Measurements from ENCODE around the gene ATP5ME.

Gene ATP5ME

GRCh38 chr4:627347-628125 is 46.5 kb downstream of the ATP5ME start:
- ChIA-PET POLR2A (no interaction called here), CTCF (no interaction called here)
- no peak for TF ChIP-seq CTCF (IDR thresholded peaks at IDR 0.05; ENCODE audit: insufficient read depth, low read length, missing control alignments)
- H3K4me3 ChIP-seq (ENCODE audit: low read depth, low read length): no peak overlapping the region
- no peak for DNase-seq (ENCODE audit: low read depth, low spot score)

GRCh38 chr4:626201-627091 is 47.6 kb downstream of the ATP5ME start:
- no peak overlapping the region for H3K4me3 ChIP-seq (ENCODE audit: low read depth, low read length)
- ChIA-PET POLR2A (no interaction called here), CTCF (no interaction called here)
- no peak for DNase-seq (ENCODE audit: low read depth, low spot score)
- no peak for TF ChIP-seq CTCF (IDR thresholded peaks at IDR 0.05; ENCODE audit: insufficient read depth, low read length, missing control alignments)

- no peak for TF ChIP-seq CTCF (IDR thresholded peaks at IDR 0.05; ENCODE audit: insufficient read depth, low read length, missing control alignments)
- POLR2A ChIA-PET: no interaction called here
- CTCF ChIA-PET: no interaction called here
- no peak for DNase-seq (ENCODE audit: low read depth, low spot score)
- no peak overlapping the region for H3K4me3 ChIP-seq (ENCODE audit: low read depth, low read length)
These were observed 48.4 kb downstream of the ATP5ME start for GRCh38 chr4:625631-626161.

DNA sequence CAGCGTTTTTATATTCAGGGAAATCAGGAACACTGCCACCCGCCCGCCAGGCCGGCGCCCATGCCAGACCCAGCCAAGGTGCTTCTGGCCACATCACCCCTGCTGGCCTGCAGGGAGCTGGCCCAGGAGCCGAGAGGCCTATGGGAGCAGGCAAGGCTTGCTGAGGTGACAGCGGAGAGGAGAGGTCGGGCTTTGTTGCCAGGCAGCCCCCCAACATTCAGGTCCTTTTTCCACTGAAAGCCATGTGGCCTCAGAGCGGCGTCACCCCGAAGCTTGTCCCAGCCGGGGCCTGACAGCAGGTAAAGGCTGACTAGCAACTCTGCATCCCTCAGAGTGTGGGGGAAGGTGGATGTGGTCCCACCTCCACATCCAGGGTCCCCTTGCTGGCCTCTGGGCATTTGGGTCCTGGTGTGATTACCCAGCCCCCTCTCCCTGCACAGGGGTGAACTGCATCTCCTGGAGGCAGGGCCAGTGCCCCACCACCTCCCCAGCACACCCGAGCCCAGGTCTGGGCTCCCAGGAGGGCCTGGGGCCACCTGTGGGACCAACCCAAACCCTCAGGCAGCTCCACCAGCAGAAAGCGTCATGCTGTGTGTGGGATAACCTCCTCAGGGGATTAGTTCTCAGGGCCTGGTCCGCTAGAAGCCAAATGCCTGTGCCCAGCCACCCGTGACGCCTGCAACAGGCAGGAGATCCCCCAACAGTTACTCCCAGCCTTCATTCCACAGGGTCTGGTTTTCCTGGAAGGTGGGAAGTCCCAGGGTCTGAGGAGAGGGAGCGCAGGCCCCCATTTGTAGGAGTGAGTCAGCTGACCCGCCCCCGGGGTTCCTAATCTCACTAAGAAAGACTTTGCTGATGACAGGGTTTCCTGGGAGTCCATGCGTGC is 49.1 kb downstream of the ATP5ME start, which contains the start of gene PDE6B:
Gene PDE6B (plus strand): TSS at position 869 of the 886 bp plus-strand sequence. CDS start 54 bp downstream, outside the sequence.
- H3K4me3 ChIP-seq (ENCODE audit: low read depth, low read length): no peak within 1 kb of the TSS
- DNase-seq (ENCODE audit: low read depth, low spot score): no peak
- ChIA-PET POLR2A (no interaction called here), CTCF (no interaction called here)
- no peak for TF ChIP-seq CTCF (IDR thresholded peaks at IDR 0.05; ENCODE audit: insufficient read depth, low read length, missing control alignments)

DNA sequence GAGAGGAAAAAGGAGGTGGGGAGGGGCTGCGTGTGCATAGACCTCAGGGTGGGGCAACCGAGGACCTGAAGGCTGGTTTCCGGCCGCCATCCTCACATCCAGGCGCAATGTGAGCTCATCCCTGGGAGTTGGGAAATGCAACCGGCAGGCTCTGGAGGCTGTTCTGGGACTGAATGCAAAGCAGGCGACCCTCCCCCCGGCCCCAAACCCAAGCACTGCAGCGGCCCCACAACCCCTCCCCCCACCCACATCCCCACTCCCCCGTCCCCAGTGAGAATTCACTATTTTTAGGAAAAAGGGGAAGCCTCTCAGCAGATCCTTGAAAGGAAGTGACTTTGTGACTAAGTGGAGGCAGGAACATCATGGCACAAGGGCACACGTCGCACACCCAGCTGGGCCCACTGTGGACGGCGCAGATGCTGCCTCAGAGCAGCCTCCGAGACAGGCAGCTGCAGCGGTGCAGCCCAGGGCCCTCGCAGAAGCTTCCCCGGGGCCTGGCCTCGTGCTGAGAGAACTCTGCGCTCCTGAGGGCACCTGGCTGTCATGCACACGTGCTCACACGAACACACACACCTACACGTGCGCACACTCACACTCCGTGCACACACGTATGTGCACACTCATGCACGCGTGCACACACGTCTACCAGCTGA is 50.0 kb downstream of the ATP5ME start:
- DNase-seq (ENCODE audit: low read depth, low spot score): no peak
- ChIA-PET CTCF (interaction anchor here (0.9 kb wide), 1 partner anchor 9 kb away, joined by 3 read pairs; no protein-coding TSS in a partner anchor), POLR2A (no interaction called here)
- TF ChIP-seq CTCF (IDR thresholded peaks at IDR 0.05; ENCODE audit: insufficient read depth, low read length, missing control alignments): no peak
- no peak overlapping the region for H3K4me3 ChIP-seq (ENCODE audit: low read depth, low read length)
